ENCODE results near the gene MAFF. TPM values are rescaled to one million over a fixed set of nuclear protein-coding genes. Genes with fewer than 3 reads are reported as not detected.

The MAFF gene
- total and polyA plus RNA-seq, 9 of the 15 experiments (the other 6 are each of a cell fraction or from before 2014, with no cell fraction given): 0.51 to 8.0 (median 5.4) TPM

- no peak for TF ChIP-seq E2F8 (IDR thresholded peaks at IDR 0.05; ENCODE audit: low read depth, partially characterized antibody)
- TF ChIP-seq, protein P1, sequence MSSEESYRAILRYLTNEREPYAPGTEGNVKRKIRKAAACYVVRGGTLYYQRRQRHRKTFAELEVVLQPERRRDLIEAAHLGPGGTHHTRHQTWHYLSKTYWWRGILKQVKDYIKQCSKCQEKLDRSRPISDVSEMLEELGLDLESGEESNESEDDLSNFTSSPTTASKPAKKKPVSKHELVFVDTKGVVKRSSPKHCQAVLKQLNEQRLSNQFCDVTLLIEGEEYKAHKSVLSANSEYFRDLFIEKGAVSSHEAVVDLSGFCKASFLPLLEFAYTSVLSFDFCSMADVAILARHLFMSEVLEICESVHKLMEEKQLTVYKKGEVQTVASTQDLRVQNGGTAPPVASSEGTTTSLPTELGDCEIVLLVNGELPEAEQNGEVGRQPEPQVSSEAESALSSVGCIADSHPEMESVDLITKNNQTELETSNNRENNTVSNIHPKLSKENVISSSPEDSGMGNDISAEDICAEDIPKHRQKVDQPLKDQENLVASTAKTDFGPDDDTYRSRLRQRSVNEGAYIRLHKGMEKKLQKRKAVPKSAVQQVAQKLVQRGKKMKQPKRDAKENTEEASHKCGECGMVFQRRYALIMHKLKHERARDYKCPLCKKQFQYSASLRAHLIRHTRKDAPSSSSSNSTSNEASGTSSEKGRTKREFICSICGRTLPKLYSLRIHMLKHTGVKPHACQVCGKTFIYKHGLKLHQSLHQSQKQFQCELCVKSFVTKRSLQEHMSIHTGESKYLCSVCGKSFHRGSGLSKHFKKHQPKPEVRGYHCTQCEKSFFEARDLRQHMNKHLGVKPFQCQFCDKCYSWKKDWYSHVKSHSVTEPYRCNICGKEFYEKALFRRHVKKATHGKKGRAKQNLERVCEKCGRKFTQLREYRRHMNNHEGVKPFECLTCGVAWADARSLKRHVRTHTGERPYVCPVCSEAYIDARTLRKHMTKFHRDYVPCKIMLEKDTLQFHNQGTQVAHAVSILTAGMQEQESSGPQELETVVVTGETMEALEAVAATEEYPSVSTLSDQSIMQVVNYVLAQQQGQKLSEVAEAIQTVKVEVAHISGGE (CRISPR knock-in tag; IDR thresholded peaks at IDR 0.05): 0 out of 6 replicates have a peak, but pooled peaks of 1 of the 3 experiments have one; percentile 34
- no peak for TF ChIP-seq ZNF165 (CRISPR knock-in tag; IDR thresholded peaks at IDR 0.05; ENCODE audit: borderline replicate concordance)
- TF ChIP-seq PHF21A (IDR thresholded peaks at IDR 0.05; ENCODE audit: borderline replicate concordance, low read depth): no peak
- no peak for TF ChIP-seq ZBTB26 (CRISPR knock-in tag; IDR thresholded peaks at IDR 0.05)
- TF ChIP-seq TRIM24 (IDR thresholded peaks at IDR 0.05): peak; percentile 19 to 46; a peak in 2 of 4 replicates
- peak; percentile 79 for TF ChIP-seq TCF3 (CRISPR knock-in tag; IDR thresholded peaks at IDR 0.05)
- TF ChIP-seq EGR1 (conservative IDR thresholded peaks at IDR 0.05): peak; percentile 26; the same call in 1 of the 2 replicates
- TF ChIP-seq ZNF592 (IDR thresholded peaks at IDR 0.05): 0 out of 2 replicates have a peak, but pooled peaks have one; percentile 39
- no peak for TF ChIP-seq NCOA6 (IDR thresholded peaks at IDR 0.05)
- 0 out of 4 replicates have a peak, but pooled peaks of 1 of the 2 experiments have one; percentile 40 for TF ChIP-seq HDAC1 (IDR thresholded peaks at IDR 0.05)
Measured at GRCh38 chr22:38163844-38164550, 37.8 kb upstream of the MAFF start (continued).
